ENCODE measurements around the gene NFE2L3. TPM values are rescaled to one million over a fixed set of nuclear protein-coding genes. Genes with fewer than 3 reads are reported as not detected.

NFE2L3 gene
- total and polyA plus RNA-seq, 2 donors (not counting 1 experiment from before 2014, with no cell fraction given) = 1.4 to 1.6 TPM

DNA sequence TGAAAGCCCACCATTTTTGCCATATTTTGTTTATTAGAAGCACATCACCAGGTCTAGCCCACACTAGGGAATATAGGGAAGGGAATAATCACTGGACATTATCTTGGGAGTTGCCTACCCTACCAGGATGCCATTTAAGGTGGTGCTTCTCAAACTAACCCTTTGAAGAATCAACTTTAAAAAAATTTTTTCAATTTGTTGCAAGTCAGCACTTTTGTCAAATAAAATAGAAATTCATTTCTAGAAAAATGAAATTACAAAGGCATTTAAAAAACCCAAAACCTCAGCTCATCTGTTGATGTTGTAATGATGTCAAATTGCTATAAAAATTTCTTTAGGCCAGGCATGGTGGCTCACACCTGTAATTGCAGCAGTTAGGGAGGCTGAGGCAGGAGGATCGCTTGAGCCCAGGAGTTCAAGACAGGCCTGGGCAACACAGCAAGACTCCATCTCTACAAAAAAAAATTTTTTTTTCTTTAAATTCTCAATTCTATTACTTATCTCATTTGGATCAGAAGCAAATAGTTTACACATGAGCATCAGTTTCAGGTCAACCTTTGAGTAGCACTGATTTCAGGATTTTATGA, 2.5 kb upstream of the NFE2L3 start:
- ChIA-PET CTCF (no interaction called here), POLR2A (no interaction called here)
- H2AFZ ChIP-seq (ENCODE audit: insufficient read depth, low read depth, low read length, poor library complexity, severe bottlenecking) = no peak overlapping the region
- Mint-ChIP-seq H3K27ac (no peak overlapping the region), H3K27me3 (peaks cover 4% of the 10 kb centered on the region), H3K4me3 (no peak overlapping the region), H3K4me1 (peaks cover 26% of the 10 kb centered on the region), H3K9me3 (ENCODE audit: insufficient read depth) (no peaks in the 10 kb centered on the region)
- ATAC-seq (ENCODE audit: low read depth) (no peak), DNase-seq (no peak)
- peaks cover 0 to 12% (median 0%) of the 10 kb centered on the region in 3 donors for H3K9me3 ChIP-seq (ENCODE audit: control extremely low read depth in 1 of 3, control insufficient read depth in 2 of 3, insufficient read depth in 1 of 3, low read length in 2 of 3)
- TF ChIP-seq EZH2 (IDR thresholded peaks at IDR 0.05; ENCODE audit: borderline replicate concordance, insufficient read depth, low read depth, low read length, poor library complexity, severe bottlenecking) = no peak
- TF ChIP-seq, protein P1, sequence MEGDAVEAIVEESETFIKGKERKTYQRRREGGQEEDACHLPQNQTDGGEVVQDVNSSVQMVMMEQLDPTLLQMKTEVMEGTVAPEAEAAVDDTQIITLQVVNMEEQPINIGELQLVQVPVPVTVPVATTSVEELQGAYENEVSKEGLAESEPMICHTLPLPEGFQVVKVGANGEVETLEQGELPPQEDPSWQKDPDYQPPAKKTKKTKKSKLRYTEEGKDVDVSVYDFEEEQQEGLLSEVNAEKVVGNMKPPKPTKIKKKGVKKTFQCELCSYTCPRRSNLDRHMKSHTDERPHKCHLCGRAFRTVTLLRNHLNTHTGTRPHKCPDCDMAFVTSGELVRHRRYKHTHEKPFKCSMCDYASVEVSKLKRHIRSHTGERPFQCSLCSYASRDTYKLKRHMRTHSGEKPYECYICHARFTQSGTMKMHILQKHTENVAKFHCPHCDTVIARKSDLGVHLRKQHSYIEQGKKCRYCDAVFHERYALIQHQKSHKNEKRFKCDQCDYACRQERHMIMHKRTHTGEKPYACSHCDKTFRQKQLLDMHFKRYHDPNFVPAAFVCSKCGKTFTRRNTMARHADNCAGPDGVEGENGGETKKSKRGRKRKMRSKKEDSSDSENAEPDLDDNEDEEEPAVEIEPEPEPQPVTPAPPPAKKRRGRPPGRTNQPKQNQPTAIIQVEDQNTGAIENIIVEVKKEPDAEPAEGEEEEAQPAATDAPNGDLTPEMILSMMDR (IDR thresholded peaks at IDR 0.05) = no peak
- H3K36me3 ChIP-seq (replicated peaks in 1 of 2; ENCODE audit: control extremely low read depth in 1 of 2, control insufficient read depth in 1 of 2, extremely low read depth in 1 of 2, insufficient read depth in 2 of 2, low read length in 1 of 2) = no peaks in the 10 kb centered on the region
- intact Hi-C loops (cut with micrococcal nuclease) = no loop called here
- H3K79me2 ChIP-seq (ENCODE audit: control insufficient read depth, insufficient read depth, low read length) = no peaks in the 10 kb centered on the region
- no peaks in the 10 kb centered on the region for H4K20me1 ChIP-seq (ENCODE audit: control insufficient read depth, insufficient read depth, low read length, poor library complexity, severe bottlenecking)
- H3K27ac ChIP-seq (ENCODE audit: low read length in 2 of 2) = no peak overlapping the region
- no CpG with 5 or more reads among the region's 1 CpG for WGBS (ENCODE audit: insufficient coverage)
- H3K4me2 ChIP-seq (replicated peaks; ENCODE audit: low read depth, low read length, poor library complexity, severe bottlenecking) = no peak overlapping the region
- H3K4me1 ChIP-seq (ENCODE audit: control insufficient read depth in 2 of 2, insufficient read depth in 2 of 2, low read length in 2 of 2) = peaks cover 17 to 22% of the 10 kb centered on the region in 2 donors
- no peak overlapping the region for H3K4me3 ChIP-seq (ENCODE audit: control extremely low read depth in 1 of 5, extremely low read depth in 1 of 5, insufficient read depth in 1 of 5, low read depth in 2 of 5, low read length in 4 of 5)
- no peak overlapping the region for H3K9ac ChIP-seq (ENCODE audit: low read length)
- peaks cover 0 to 3% (median 1%) of the 10 kb centered on the region in 4 experiments for H3K27me3 ChIP-seq (replicated peaks in 1 of 4; ENCODE audit: control extremely low read depth in 1 of 4, control insufficient read depth in 3 of 4, insufficient read depth in 4 of 4, low read length in 3 of 4)

DNA sequence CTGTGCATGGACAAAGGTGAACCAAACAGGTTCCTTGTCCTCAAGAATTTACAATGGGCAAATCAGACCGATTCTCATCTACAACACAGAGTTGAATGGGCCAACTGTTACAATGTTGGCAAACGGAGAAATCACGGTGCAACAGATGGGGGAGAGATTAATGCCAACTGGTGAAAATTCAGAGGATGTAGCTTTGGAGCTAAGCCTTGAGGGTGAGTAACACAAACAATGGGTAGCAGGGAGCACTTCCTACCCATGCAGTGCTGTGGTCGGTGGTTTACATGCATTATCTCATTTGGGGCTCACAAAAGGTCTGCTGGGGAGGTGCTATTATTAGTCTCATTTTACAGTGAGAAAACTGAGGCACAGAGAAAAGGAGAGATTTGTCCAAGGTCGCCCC, 902 bp upstream of the NFE2L3 start:
- Mint-ChIP-seq H3K27ac (peak overlapping the region; percentile 88), H3K9me3 (ENCODE audit: insufficient read depth) (no peaks in the 10 kb centered on the region), H3K4me3 (peak overlapping the region; percentile 97), H3K4me1 (peaks cover 37% of the 10 kb centered on the region), H3K27me3 (no peaks in the 10 kb centered on the region)
- POLR2A ChIA-PET = interaction anchor here (2.1 kb wide), 1 partner anchor 50 kb away, joined by 23 read pairs; the partner anchor contains the start of genes CBX3 and HNRNPA2B1
- H3K79me2 ChIP-seq (ENCODE audit: control insufficient read depth, insufficient read depth, low read length) = no peaks in the 10 kb centered on the region
- peaks cover 0 to 3% (median 0%) of the 10 kb centered on the region in 4 experiments for H3K27me3 ChIP-seq (replicated peaks in 1 of 4; ENCODE audit: control extremely low read depth in 1 of 4, control insufficient read depth in 3 of 4, insufficient read depth in 4 of 4, low read length in 3 of 4)
- no peak overlapping the region for H3K9ac ChIP-seq (ENCODE audit: low read length)
- H3K36me3 ChIP-seq (replicated peaks in 1 of 2; ENCODE audit: control extremely low read depth in 1 of 2, control insufficient read depth in 1 of 2, extremely low read depth in 1 of 2, insufficient read depth in 2 of 2, low read length in 1 of 2) = no peaks in the 10 kb centered on the region
- DNase-seq (no peak), ATAC-seq (ENCODE audit: low read depth) (no peak)
- H3K4me3 ChIP-seq (ENCODE audit: control extremely low read depth in 1 of 5, extremely low read depth in 1 of 5, insufficient read depth in 1 of 5, low read depth in 2 of 5, low read length in 4 of 5) = peak overlapping the region in 2 of 5 experiments; percentile 68 to 90
- TF ChIP-seq, protein P1 (IDR thresholded peaks at IDR 0.05) = no peak
- no peak for TF ChIP-seq EZH2 (IDR thresholded peaks at IDR 0.05; ENCODE audit: borderline replicate concordance, insufficient read depth, low read depth, low read length, poor library complexity, severe bottlenecking)
- H3K27ac ChIP-seq (ENCODE audit: low read length in 2 of 2) = no peak overlapping the region
- H3K9me3 ChIP-seq (ENCODE audit: control extremely low read depth in 1 of 3, control insufficient read depth in 2 of 3, insufficient read depth in 1 of 3, low read length in 2 of 3) = peaks cover 0 to 12% (median 0%) of the 10 kb centered on the region in 3 donors
- CTCF ChIA-PET = interaction anchor here (1.1 to 3.1 kb wide), 8 partner anchors 19 to 61 kb away, joined by 3 to 41 read pairs (median 5); partner anchors contain the start of genes CBX3 and HNRNPA2B1
- peak overlapping the region; percentile 96 for H2AFZ ChIP-seq (ENCODE audit: insufficient read depth, low read depth, low read length, poor library complexity, severe bottlenecking)
- intact Hi-C loops (cut with micrococcal nuclease) = loop anchor here (5.0 kb wide), 2 partner anchors 49 to 184 kb away; no protein-coding TSS in a partner anchor
- no peaks in the 10 kb centered on the region for H4K20me1 ChIP-seq (ENCODE audit: control insufficient read depth, insufficient read depth, low read length, poor library complexity, severe bottlenecking)
- WGBS (ENCODE audit: insufficient coverage) = 98% methylated on average over 4 of the region's 5 CpGs
- H3K4me1 ChIP-seq (ENCODE audit: control insufficient read depth in 2 of 2, insufficient read depth in 2 of 2, low read length in 2 of 2) = peaks cover 26 to 31% of the 10 kb centered on the region in 2 donors
- peak overlapping the region; percentile 95 for H3K4me2 ChIP-seq (replicated peaks; ENCODE audit: low read depth, low read length, poor library complexity, severe bottlenecking)
